Measurements from ENCODE around the gene NUP50. TPM values are rescaled to one million over a fixed set of nuclear protein-coding genes. Genes with fewer than 3 reads are reported as not detected.

The NUP50 gene
- total and polyA plus RNA-seq, 2 donors (not counting 1 experiment from before 2014, with no cell fraction given): 17.4 to 29.2 TPM

GRCh38 chr22:45155050-45155840 is 8.5 kb upstream of the NUP50 start:
- Histone ChIP-seq H2AFZ (ENCODE audit: low read length) (no peak overlapping the region), H4K20me1 (ENCODE audit: control insufficient read depth, extremely low read depth, insufficient read depth, low read length) (no peaks in the 10 kb centered on the region), H3K36me3 (ENCODE audit: control insufficient read depth, insufficient read depth, low read length) (peaks cover 3% of the 10 kb centered on the region), H3K4me2 (ENCODE audit: extremely low read depth, insufficient read depth, low read length) (no peak overlapping the region), H3K9me3 (ENCODE audit: control insufficient read depth, insufficient read depth, low read depth, low read length) (no peaks in the 10 kb centered on the region), H3K27ac (ENCODE audit: insufficient read depth, low read length) (no peak overlapping the region), H3K4me3 (replicated peaks in 1 of 4; ENCODE audit: control extremely low read depth in 1 of 4, insufficient read depth in 1 of 4, low read depth in 3 of 4, low read length in 4 of 4) (no peak overlapping the region), H3K27me3 (ENCODE audit: control insufficient read depth, insufficient read depth, low read length) (no peaks in the 10 kb centered on the region), H3K4me1 (ENCODE audit: control insufficient read depth, extremely low read depth, insufficient read depth, low read length) (peaks cover 5% of the 10 kb centered on the region), H3K79me2 (ENCODE audit: control insufficient read depth, insufficient read depth, low read length) (peaks cover 3% of the 10 kb centered on the region), H3K9ac (ENCODE audit: insufficient read depth, low read length) (no peak overlapping the region)
- TF ChIP-seq EZH2 (IDR thresholded peaks at IDR 0.05; ENCODE audit: low read length, missing control alignments): no peak
- no peak for TF ChIP-seq CTCF (conservative IDR thresholded peaks at IDR 0.05 in 1 of 2, IDR thresholded peaks at IDR 0.05 in 1 of 2; ENCODE audit: low read depth in 1 of 2, low read length in 2 of 2)
- peak in 1 of 2 donors; percentile 68 for DNase-seq (ENCODE audit: low read depth in 2 of 2)

GRCh38 chr22:45157907-45158306 is 5.8 kb upstream of the NUP50 start:
- no peak overlapping the region for H3K4me3 ChIP-seq (replicated peaks in 1 of 4; ENCODE audit: control extremely low read depth in 1 of 4, insufficient read depth in 1 of 4, low read depth in 3 of 4, low read length in 4 of 4)
- no peak overlapping the region for H2AFZ ChIP-seq (ENCODE audit: low read length)
- H3K9me3 ChIP-seq (ENCODE audit: control insufficient read depth, insufficient read depth, low read depth, low read length): no peaks in the 10 kb centered on the region
- no peak overlapping the region for H3K4me2 ChIP-seq (ENCODE audit: extremely low read depth, insufficient read depth, low read length)
- no peak for DNase-seq (ENCODE audit: low read depth in 2 of 2)
- no peak overlapping the region for H3K27ac ChIP-seq (ENCODE audit: insufficient read depth, low read length)
- no peaks in the 10 kb centered on the region for H3K27me3 ChIP-seq (ENCODE audit: control insufficient read depth, insufficient read depth, low read length)
- peaks cover 13% of the 10 kb centered on the region for H3K79me2 ChIP-seq (ENCODE audit: control insufficient read depth, insufficient read depth, low read length)
- H4K20me1 ChIP-seq (ENCODE audit: control insufficient read depth, extremely low read depth, insufficient read depth, low read length): no peaks in the 10 kb centered on the region
- H3K9ac ChIP-seq (ENCODE audit: insufficient read depth, low read length): no peak overlapping the region
- peaks cover 5% of the 10 kb centered on the region for H3K4me1 ChIP-seq (ENCODE audit: control insufficient read depth, extremely low read depth, insufficient read depth, low read length)
- peaks cover 3% of the 10 kb centered on the region for H3K36me3 ChIP-seq (ENCODE audit: control insufficient read depth, insufficient read depth, low read length)
- TF ChIP-seq CTCF (conservative IDR thresholded peaks at IDR 0.05 in 1 of 2, IDR thresholded peaks at IDR 0.05 in 1 of 2; ENCODE audit: low read depth in 1 of 2, low read length in 2 of 2) (no peak), EZH2 (IDR thresholded peaks at IDR 0.05; ENCODE audit: low read length, missing control alignments) (no peak)

- no peak overlapping the region for H3K4me3 ChIP-seq (replicated peaks in 1 of 4; ENCODE audit: control extremely low read depth in 1 of 4, insufficient read depth in 1 of 4, low read depth in 3 of 4, low read length in 4 of 4)
- no peaks in the 10 kb centered on the region for H3K27me3 ChIP-seq (ENCODE audit: control insufficient read depth, insufficient read depth, low read length)
- H3K79me2 ChIP-seq (ENCODE audit: control insufficient read depth, insufficient read depth, low read length): peaks cover 24% of the 10 kb centered on the region
Measured at GRCh38 chr22:45159652-45160462, 3.9 kb upstream of the NUP50 start.

More at GRCh38 chr22:45159652-45160462, 3.9 kb upstream of the NUP50 start:
- no peak overlapping the region for H2AFZ ChIP-seq (ENCODE audit: low read length)
- no peak overlapping the region for H3K9ac ChIP-seq (ENCODE audit: insufficient read depth, low read length)
- no peaks in the 10 kb centered on the region for H4K20me1 ChIP-seq (ENCODE audit: control insufficient read depth, extremely low read depth, insufficient read depth, low read length)
- H3K36me3 ChIP-seq (ENCODE audit: control insufficient read depth, insufficient read depth, low read length): peaks cover 3% of the 10 kb centered on the region
- H3K4me1 ChIP-seq (ENCODE audit: control insufficient read depth, extremely low read depth, insufficient read depth, low read length): peaks cover 5% of the 10 kb centered on the region
- TF ChIP-seq EZH2 (IDR thresholded peaks at IDR 0.05; ENCODE audit: low read length, missing control alignments): no peak
- TF ChIP-seq CTCF (conservative IDR thresholded peaks at IDR 0.05 in 1 of 2, IDR thresholded peaks at IDR 0.05 in 1 of 2; ENCODE audit: low read depth in 1 of 2, low read length in 2 of 2): no peak
- peak overlapping the region; percentile 81 for H3K27ac ChIP-seq (ENCODE audit: insufficient read depth, low read length)
- no peaks in the 10 kb centered on the region for H3K9me3 ChIP-seq (ENCODE audit: control insufficient read depth, insufficient read depth, low read depth, low read length)
- H3K4me2 ChIP-seq (ENCODE audit: extremely low read depth, insufficient read depth, low read length): no peak overlapping the region
- peak in 1 of 2 donors; percentile 35 for DNase-seq (ENCODE audit: low read depth in 2 of 2)

Measured in fibroblast of lung (primary cell).